GM12878 (cell line): ENCODE data around the gene ANTXR2. TPM values are rescaled to one million over a fixed set of nuclear protein-coding genes. Genes with fewer than 3 reads are reported as not detected.

ENCODE experiments used
- ATAC-seq: fragments of 200-7000 bp; cut with Tn5 transposase; 3 replicates; pipeline ENCODE4 v1.9.1; 2020; ENCODE audit warnings: mild to moderate bottlenecking, moderate library complexity
- BruUV-seq: library from RNA; stranded (reverse); fragments of 400-500 nt; replicated peaks from 2 replicates; lab custom pipeline; 2021; lab: Mats Ljungman, UMichigan
- CTCF ChIA-PET: fragments of 300-600 bp; sonication (Branson Sonifier 250); formaldehyde crosslinking; extraction: SDS; loops from one replicate; lab custom pipeline; 2021; ENCODE audit warnings: inconsistent platforms; lab: Yijun Ruan, JAX
- POLR2A ChIA-PET: fragments of 350-600 bp; formaldehyde crosslinking; extraction: SDS; loops from one replicate; lab custom pipeline; 2021; ENCODE audit warnings: inconsistent platforms; lab: Charles Lee
- RAD21 ChIA-PET: fragments of 300-600 bp; sonication (Branson Sonifier 250); formaldehyde crosslinking; loops from one replicate; lab custom pipeline; 2023; ENCODE audit warnings: antibody characterized with exemption; ENCODE audit not compliant: unreplicated experiment; lab: Charles Lee
- SMC1A ChIA-PET: fragments of 300-600 bp; sonication (Branson Sonifier 250); formaldehyde crosslinking; loops from one replicate; lab custom pipeline; 2023; ENCODE audit not compliant: unreplicated experiment, uncharacterized antibody; lab: Charles Lee
- DNase-seq: peaks from one replicate; pipeline ENCODE4 v3.0.0-alpha.2; 2011; ENCODE audit warnings: low read depth, low spot score
- FAIRE-seq: peaks from 3 replicates; lab custom pipeline; 2011; peaks lifted over from hg19 to GRCh38; lab: Jason Lieb, UNC
- H2AFZ ChIP-seq: 2 replicates; pipeline ENCODE4 v1.6.0; 2011; ENCODE audit warnings: low read depth, low read length, control low read depth; ENCODE audit not compliant: control insufficient read depth
- H3K27ac ChIP-seq: 2 replicates; pipeline ENCODE4 v1.5.1; 2011; ENCODE audit warnings: control low read depth; ENCODE audit not compliant: control insufficient read depth, insufficient read depth
- H3K27me3 ChIP-seq, 2 experiments: replicated peaks in 1 of 2; 2 replicates each; pipeline versions ENCODE4 v1.6.0 to v1.6.1; 2011; ENCODE audit warnings: low read length in 1 of 2; ENCODE audit not compliant: control insufficient read depth in 2 of 2, insufficient read depth in 2 of 2
- H3K36me3 ChIP-seq, 2 experiments: 2 replicates each; pipeline ENCODE4 v1.5.1; 2011; ENCODE audit warnings: low read length in 1 of 2; ENCODE audit not compliant: control insufficient read depth in 2 of 2, insufficient read depth in 2 of 2
- H3K4me1 ChIP-seq: 2 replicates; pipeline ENCODE4 v1.6.1; 2011; ENCODE audit warnings: mild to moderate bottlenecking, low read length, moderate library complexity, mixed read lengths; ENCODE audit not compliant: control insufficient read depth, insufficient read depth
- H3K4me2 ChIP-seq: 2 replicates; pipeline ENCODE4 v1.6.0; 2011; ENCODE audit warnings: control low read depth; ENCODE audit not compliant: control insufficient read depth, insufficient read depth
- H3K4me3 ChIP-seq: fragments of 200-600 bp; sonication (generic); 2 replicates; pipeline ENCODE4 v1.5.1; 2016
- H3K79me2 ChIP-seq: 2 replicates; pipeline ENCODE4 v1.6.0; 2011; ENCODE audit warnings: low read length; ENCODE audit not compliant: control insufficient read depth, insufficient read depth
- H3K9ac ChIP-seq: 2 replicates; pipeline ENCODE4 v1.8.0; 2011; ENCODE audit warnings: low read length, control low read depth, mixed read lengths; ENCODE audit not compliant: control insufficient read depth, insufficient read depth
- H3K9me3 ChIP-seq: replicated peaks from 3 replicates; pipeline ENCODE4 v1.5.1; 2011; ENCODE audit warnings: mild to moderate bottlenecking, low read length; ENCODE audit not compliant: control insufficient read depth, insufficient read depth
- H4K20me1 ChIP-seq: 2 replicates; pipeline ENCODE4 v1.6.0; 2011; ENCODE audit not compliant: control insufficient read depth, insufficient read depth
- ASH2L ChIP-seq: fragments of 300-600, 200-600 bp; sonication (generic); IDR thresholded peaks from 2 replicates; pipeline ENCODE4 v1.6.1; 2017; ENCODE audit warnings: low read depth, mild to moderate bottlenecking, borderline replicate concordance
- DPF2 ChIP-seq: fragments of 450-650 bp; IDR thresholded peaks from 2 replicates; pipeline ENCODE4 v1.6.1; 2017; ENCODE audit warnings: mild to moderate bottlenecking
- EZH2 ChIP-seq: IDR thresholded peaks from 2 replicates; pipeline ENCODE4 v1.6.1; 2012; ENCODE audit warnings: low read depth, mild to moderate bottlenecking, control low read depth, inconsistent platforms, low read length, borderline replicate concordance; ENCODE audit not compliant: control insufficient read depth
- MTA2 ChIP-seq: fragments of 450-650 bp; IDR thresholded peaks from 2 replicates; pipeline ENCODE4 v1.6.1; 2016; ENCODE audit warnings: low read depth, mild to moderate bottlenecking, moderate library complexity
- MYB ChIP-seq: fragments of 150-350 bp; IDR thresholded peaks from 2 replicates; pipeline ENCODE4 v1.6.1; 2014; ENCODE audit warnings: mild to moderate bottlenecking, low read depth, low read length, borderline replicate concordance
- NFXL1 ChIP-seq: fragments of 450-650 bp; IDR thresholded peaks from 2 replicates; pipeline ENCODE4 v1.6.1; 2017; ENCODE audit warnings: antibody characterized with exemption, mild to moderate bottlenecking, borderline replicate concordance
- NFYA ChIP-seq: IDR thresholded peaks from 2 replicates; pipeline ENCODE4 v1.6.1; 2011; ENCODE audit warnings: low read depth, mild to moderate bottlenecking, low read length, improper control_type of control experiment, borderline replicate concordance
- NR2C2 ChIP-seq: IDR thresholded peaks from 2 replicates; pipeline ENCODE4 v1.6.1; 2011; ENCODE audit warnings: borderline replicate concordance, low read depth; ENCODE audit not compliant: control insufficient read depth, insufficient read length
- WGBS: methylation state at CpG from one replicate; pipeline ENCODE4 v1.1.6; 2016; ENCODE audit warnings: low lambda C conversion rate; ENCODE audit not compliant: insufficient replicate concordance, insufficient coverage; ENCODE audit errors: missing lambda C conversion rate; 5-methylcytosine and 5-hydroxymethylcytosine counted together
- in situ Hi-C: fragments of 300-500 bp; cut with MboI; formaldehyde crosslinking; loops from 9 replicates; pipeline ENCODE4 v1.14.3; 2018; ENCODE audit warnings: mixed read lengths
- intact Hi-C: fragments of 100-400 bp; cut with micrococcal nuclease; formaldehyde crosslinking; loops from one replicate; pipeline ENCODE4 v1.14.2; 2022; ENCODE audit not compliant: unreplicated experiment
- polyA plus RNA-seq, 11 experiments: library from polyadenylated mRNA; depleted of rRNA in 4 of 11; unstranded in 6 of 11; stranded (reverse) in 5 of 11; fragments of >200 nt; fragmentation: Nextera tagmentation in 4 of 11; fragmentation: Illumina TruSeq in 1 of 11; extraction: Ambion mirVana in 4 of 11; extraction: Trizol in 1 of 11; gene quantifications; 1 replicate in 1 of 11; 2 replicates in 10 of 11; pipeline versions ENCODE4 v1.2.1 to v1.2.3, GENCODE V29; 2011 to 2016; ENCODE audit warnings: inconsistent platforms in 2 of 11, missing spikeins in 2 of 11, low read depth in 1 of 11
- total RNA-seq, 4 experiments: library from RNA; depleted of rRNA in 3 of 4; stranded (reverse); fragments of >200 nt in 3 of 4; fragmentation: Illumina TruSeq in 1 of 4; extraction: Trizol in 1 of 4; gene quantifications; 2 replicates each; pipeline versions ENCODE4 v1.2.1 to v1.2.3, GENCODE V29; 2013 to 2021
- TF ChIP-seq, protein P1 (sequence below): fragments of 450-650 bp; IDR thresholded peaks from 2 replicates; pipeline ENCODE4 v1.6.1; 2017; ENCODE audit warnings: mild to moderate bottlenecking, moderate library complexity
- TF ChIP-seq, protein P2 (sequence below): IDR thresholded peaks from 2 replicates; pipeline ENCODE4 v1.6.1; 2011; ENCODE audit warnings: low read depth, low read length, improper control_type of control experiment, borderline replicate concordance
- TF ChIP-seq, protein P3 (sequence below), 3 experiments: IDR thresholded peaks in 2 of 3; conservative IDR thresholded peaks in 1 of 3; 2 replicates each; pipeline ENCODE4 v1.5.1; 2011; ENCODE audit warnings: low read depth in 3 of 3, low read length in 3 of 3, mild to moderate bottlenecking in 3 of 3, control low read depth in 2 of 3, moderate library complexity in 2 of 3, inconsistent platforms in 1 of 3, mixed read lengths in 1 of 3; ENCODE audit not compliant: control insufficient read depth in 2 of 3, insufficient read depth in 1 of 3; ENCODE audit errors: extremely low read depth in 1 of 3

ANTXR2 gene
- total and polyA plus RNA-seq, 10 of the 15 experiments (the other 5 are each of a cell fraction or from before 2014, with no cell fraction given): 1.4 to 8.9 (median 5.7) TPM

DNA sequence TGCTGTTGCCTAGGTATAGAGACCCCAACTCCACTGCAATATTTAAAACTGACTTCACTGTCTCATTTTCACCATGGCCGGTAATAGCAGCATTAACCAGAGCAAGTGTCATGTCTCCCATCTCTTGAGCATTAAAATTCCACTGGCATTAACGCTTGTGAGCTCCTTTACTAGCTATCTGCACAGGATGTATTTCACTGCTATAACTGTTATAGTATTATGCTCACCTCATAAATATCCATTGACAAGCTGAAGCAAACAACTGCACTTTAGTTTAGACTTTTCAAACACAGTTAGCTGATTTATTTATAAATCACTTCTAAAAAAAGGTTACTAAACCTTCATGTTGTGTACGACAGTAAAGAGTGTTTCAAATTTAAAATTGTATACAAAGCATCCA lies 157.8 kb downstream of the ANTXR2 start:
- ChIA-PET POLR2A (no interaction called here), RAD21 (no interaction called here)
- no peak for FAIRE-seq

More for the DNA sequence above, 157.8 kb downstream of the ANTXR2 start:
- no peaks in the 10 kb centered on the region for H4K20me1 ChIP-seq
- no peak overlapping the region for H3K27ac ChIP-seq
- H3K36me3 ChIP-seq: no peaks in the 10 kb centered on the region
- no peak for TF ChIP-seq MYB
- TF ChIP-seq NFXL1: no peak
- TF ChIP-seq MTA2: no peak
- no peak for TF ChIP-seq ASH2L
- TF ChIP-seq, protein P1, sequence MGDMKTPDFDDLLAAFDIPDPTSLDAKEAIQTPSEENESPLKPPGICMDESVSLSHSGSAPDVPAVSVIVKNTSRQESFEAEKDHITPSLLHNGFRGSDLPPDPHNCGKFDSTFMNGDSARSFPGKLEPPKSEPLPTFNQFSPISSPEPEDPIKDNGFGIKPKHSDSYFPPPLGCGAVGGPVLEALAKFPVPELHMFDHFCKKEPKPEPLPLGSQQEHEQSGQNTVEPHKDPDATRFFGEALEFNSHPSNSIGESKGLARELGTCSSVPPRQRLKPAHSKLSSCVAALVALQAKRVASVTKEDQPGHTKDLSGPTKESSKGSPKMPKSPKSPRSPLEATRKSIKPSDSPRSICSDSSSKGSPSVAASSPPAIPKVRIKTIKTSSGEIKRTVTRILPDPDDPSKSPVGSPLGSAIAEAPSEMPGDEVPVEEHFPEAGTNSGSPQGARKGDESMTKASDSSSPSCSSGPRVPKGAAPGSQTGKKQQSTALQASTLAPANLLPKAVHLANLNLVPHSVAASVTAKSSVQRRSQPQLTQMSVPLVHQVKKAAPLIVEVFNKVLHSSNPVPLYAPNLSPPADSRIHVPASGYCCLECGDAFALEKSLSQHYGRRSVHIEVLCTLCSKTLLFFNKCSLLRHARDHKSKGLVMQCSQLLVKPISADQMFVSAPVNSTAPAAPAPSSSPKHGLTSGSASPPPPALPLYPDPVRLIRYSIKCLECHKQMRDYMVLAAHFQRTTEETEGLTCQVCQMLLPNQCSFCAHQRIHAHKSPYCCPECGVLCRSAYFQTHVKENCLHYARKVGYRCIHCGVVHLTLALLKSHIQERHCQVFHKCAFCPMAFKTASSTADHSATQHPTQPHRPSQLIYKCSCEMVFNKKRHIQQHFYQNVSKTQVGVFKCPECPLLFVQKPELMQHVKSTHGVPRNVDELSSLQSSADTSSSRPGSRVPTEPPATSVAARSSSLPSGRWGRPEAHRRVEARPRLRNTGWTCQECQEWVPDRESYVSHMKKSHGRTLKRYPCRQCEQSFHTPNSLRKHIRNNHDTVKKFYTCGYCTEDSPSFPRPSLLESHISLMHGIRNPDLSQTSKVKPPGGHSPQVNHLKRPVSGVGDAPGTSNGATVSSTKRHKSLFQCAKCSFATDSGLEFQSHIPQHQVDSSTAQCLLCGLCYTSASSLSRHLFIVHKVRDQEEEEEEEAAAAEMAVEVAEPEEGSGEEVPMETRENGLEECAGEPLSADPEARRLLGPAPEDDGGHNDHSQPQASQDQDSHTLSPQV: no peak
- TF ChIP-seq DPF2: no peak
- TF ChIP-seq, protein P2, sequence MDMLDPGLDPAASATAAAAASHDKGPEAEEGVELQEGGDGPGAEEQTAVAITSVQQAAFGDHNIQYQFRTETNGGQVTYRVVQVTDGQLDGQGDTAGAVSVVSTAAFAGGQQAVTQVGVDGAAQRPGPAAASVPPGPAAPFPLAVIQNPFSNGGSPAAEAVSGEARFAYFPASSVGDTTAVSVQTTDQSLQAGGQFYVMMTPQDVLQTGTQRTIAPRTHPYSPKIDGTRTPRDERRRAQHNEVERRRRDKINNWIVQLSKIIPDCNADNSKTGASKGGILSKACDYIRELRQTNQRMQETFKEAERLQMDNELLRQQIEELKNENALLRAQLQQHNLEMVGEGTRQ: no peak
- TF ChIP-seq EZH2: no peak
- TF ChIP-seq, protein P3, sequence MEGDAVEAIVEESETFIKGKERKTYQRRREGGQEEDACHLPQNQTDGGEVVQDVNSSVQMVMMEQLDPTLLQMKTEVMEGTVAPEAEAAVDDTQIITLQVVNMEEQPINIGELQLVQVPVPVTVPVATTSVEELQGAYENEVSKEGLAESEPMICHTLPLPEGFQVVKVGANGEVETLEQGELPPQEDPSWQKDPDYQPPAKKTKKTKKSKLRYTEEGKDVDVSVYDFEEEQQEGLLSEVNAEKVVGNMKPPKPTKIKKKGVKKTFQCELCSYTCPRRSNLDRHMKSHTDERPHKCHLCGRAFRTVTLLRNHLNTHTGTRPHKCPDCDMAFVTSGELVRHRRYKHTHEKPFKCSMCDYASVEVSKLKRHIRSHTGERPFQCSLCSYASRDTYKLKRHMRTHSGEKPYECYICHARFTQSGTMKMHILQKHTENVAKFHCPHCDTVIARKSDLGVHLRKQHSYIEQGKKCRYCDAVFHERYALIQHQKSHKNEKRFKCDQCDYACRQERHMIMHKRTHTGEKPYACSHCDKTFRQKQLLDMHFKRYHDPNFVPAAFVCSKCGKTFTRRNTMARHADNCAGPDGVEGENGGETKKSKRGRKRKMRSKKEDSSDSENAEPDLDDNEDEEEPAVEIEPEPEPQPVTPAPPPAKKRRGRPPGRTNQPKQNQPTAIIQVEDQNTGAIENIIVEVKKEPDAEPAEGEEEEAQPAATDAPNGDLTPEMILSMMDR (IDR thresholded peaks at IDR 0.05 in 2 of 3, conservative IDR thresholded peaks at IDR 0.05 in 1 of 3; ENCODE audit: control insufficient read depth in 2 of 3, extremely low read depth in 1 of 3, insufficient read depth in 1 of 3, low read depth in 3 of 3, low read length in 3 of 3): no peak
- TF ChIP-seq NR2C2: no peak
- no peak for TF ChIP-seq NFYA
- no peak overlapping the region for H2AFZ ChIP-seq
- CTCF ChIA-PET: interaction anchor here (1.2 kb wide), 2 partner anchors 299 to 963 kb away, joined by 3 to 4 read pairs; no protein-coding TSS in a partner anchor
- no peak for ATAC-seq
- H3K4me3 ChIP-seq: no peak overlapping the region
- H3K9ac ChIP-seq: no peak overlapping the region
- H3K4me2 ChIP-seq: no peak overlapping the region
- no peaks in the 10 kb centered on the region for H3K4me1 ChIP-seq
- no peaks in the 10 kb centered on the region for H3K79me2 ChIP-seq
- H3K27me3 ChIP-seq: no peaks in the 10 kb centered on the region
- H3K9me3 ChIP-seq: no peaks in the 10 kb centered on the region
- DNase-seq: no peak
- intact Hi-C loops (loop anchor here (5.0 to 10.0 kb wide), 3 partner anchors 157 to 1137 kb away; partner anchors contain the start of gene ANTXR2), in situ Hi-C loops (no loop called here)
- 90% methylated on average over 3 of the region's 3 CpGs for WGBS
- BruUV-seq: no TSS peak
- SMC1A ChIA-PET: interaction anchor here (1.0 kb wide), 2 partner anchors 157 to 271 kb away, joined by 3 read pairs; no protein-coding TSS in a partner anchor
